Trophoblast cell (in vitro differentiated cells and primary cell): ENCODE results near the gene MCRIP2.

Experiments used
- DNase-seq, 2 donors: peaks; one replicate each; pipeline ENCODE4 v3.0.0-alpha.2; 2016
- H2AFZ ChIP-seq: 2 replicates; pipeline ENCODE4 v1.6.1; 2013; ENCODE audit warnings: low read length, moderate library complexity, mild to moderate bottlenecking; ENCODE audit not compliant: insufficient read depth, poor library complexity
- H2AK5ac ChIP-seq: 2 replicates; pipeline ENCODE4 v1.6.1; 2013; ENCODE audit warnings: mild to moderate bottlenecking, low read length
- H2BK120ac ChIP-seq: 2 replicates; pipeline ENCODE4 v1.6.1; 2013; ENCODE audit warnings: low read length, mild to moderate bottlenecking, moderate library complexity; ENCODE audit not compliant: insufficient read depth, poor library complexity
- H2BK12ac ChIP-seq: 2 replicates; pipeline ENCODE4 v1.6.1; 2013; ENCODE audit warnings: mild to moderate bottlenecking, low read length, moderate library complexity
- H2BK5ac ChIP-seq: 2 replicates; pipeline ENCODE4 v1.6.1; 2013; ENCODE audit warnings: low read length, low read depth, moderate library complexity, mild to moderate bottlenecking; ENCODE audit not compliant: poor library complexity
- H3K14ac ChIP-seq: 2 replicates; pipeline ENCODE4 v1.6.1; 2013; ENCODE audit warnings: mild to moderate bottlenecking, low read length
- H3K18ac ChIP-seq: 2 replicates; pipeline ENCODE4 v1.6.1; 2013; ENCODE audit warnings: mild to moderate bottlenecking, low read length
- H3K23ac ChIP-seq: 2 replicates; pipeline ENCODE4 v1.6.1; 2013; ENCODE audit warnings: low read length
- H3K27ac ChIP-seq: 2 replicates; pipeline ENCODE4 v1.5.1; 2013; ENCODE audit warnings: low read depth, mild to moderate bottlenecking, inconsistent platforms, low read length, moderate library complexity
- H3K27me3 ChIP-seq: 2 replicates; pipeline ENCODE4 v1.6.1; 2013; ENCODE audit warnings: inconsistent platforms, mild to moderate bottlenecking, low read length, moderate library complexity; ENCODE audit not compliant: insufficient read depth
- H3K36me3 ChIP-seq, 2 experiments: 1 replicate in 1 of 2; 2 replicates in 1 of 2; pipeline ENCODE4 v1.6.1; 2013; ENCODE audit warnings: low read length in 2 of 2, mild to moderate bottlenecking in 2 of 2, moderate library complexity in 1 of 2; ENCODE audit not compliant: insufficient read depth in 2 of 2, control insufficient read depth in 1 of 2
- H3K4ac ChIP-seq: 2 replicates; pipeline ENCODE4 v1.6.1; 2013; ENCODE audit warnings: low read depth, mild to moderate bottlenecking, low read length, moderate library complexity
- H3K4me1 ChIP-seq, 2 experiments: 1 replicate in 1 of 2; 2 replicates in 1 of 2; pipeline ENCODE4 v1.6.1; 2013; ENCODE audit warnings: low read length in 2 of 2, mild to moderate bottlenecking in 2 of 2, moderate library complexity in 1 of 2; ENCODE audit not compliant: insufficient read depth in 2 of 2, control insufficient read depth in 1 of 2
- H3K4me2 ChIP-seq: 2 replicates; pipeline ENCODE4 v1.6.1; 2013; ENCODE audit warnings: inconsistent platforms, mild to moderate bottlenecking, low read length, moderate library complexity
- H3K4me3 ChIP-seq: 2 replicates; pipeline ENCODE4 v1.5.1; 2013; ENCODE audit warnings: mild to moderate bottlenecking, low read depth, low read length, inconsistent platforms
- H3K79me1 ChIP-seq: one replicate; pipeline ENCODE4 v1.6.1; 2013; ENCODE audit warnings: low read length
- H3K79me2 ChIP-seq: 2 replicates; pipeline ENCODE4 v1.6.1; 2013; ENCODE audit warnings: low read length, mild to moderate bottlenecking; ENCODE audit not compliant: control insufficient read depth, insufficient read depth, poor library complexity
- H3K9ac ChIP-seq: 2 replicates; pipeline ENCODE4 v1.6.1; 2013; ENCODE audit warnings: mild to moderate bottlenecking, low read length
- H3K9me3 ChIP-seq: 2 replicates; pipeline ENCODE4 v1.6.1; 2013; ENCODE audit warnings: low read depth, mild to moderate bottlenecking, control low read depth, inconsistent platforms, low read length; ENCODE audit not compliant: insufficient read depth
- H4K12ac ChIP-seq: 2 replicates; pipeline ENCODE4 v1.6.1; 2013; ENCODE audit warnings: low read depth, mild to moderate bottlenecking, low read length, moderate library complexity
- H4K8ac ChIP-seq: 2 replicates; pipeline ENCODE4 v1.6.1; 2013; ENCODE audit warnings: low read depth, mild to moderate bottlenecking, low read length, moderate library complexity
- H4K91ac ChIP-seq: one replicate; pipeline ENCODE4 v1.6.1; 2013; ENCODE audit warnings: low read depth, mild to moderate bottlenecking, low read length, moderate library complexity
- WGBS: extraction: QIAGEN DNeasy Blood & Tissue Kit; methylation state at CpG from one replicate; pipeline ENCODE4 v1.1.7; 2013; ENCODE audit warnings: missing lambda C conversion rate; ENCODE audit not compliant: insufficient read length, insufficient coverage; ENCODE audit errors: extremely low coverage; 5-methylcytosine and 5-hydroxymethylcytosine counted together

MCRIP2 gene

GRCh38 chr16:624526-625070 is 17.0 kb upstream of the MCRIP2 start:
- no peak overlapping the region for H2AFZ ChIP-seq
- H3K18ac ChIP-seq: no peak overlapping the region
- H3K4me3 ChIP-seq: no peak overlapping the region
- peaks cover 3% of the 10 kb centered on the region for H3K9me3 ChIP-seq
- no peak overlapping the region for H2BK120ac ChIP-seq
- peak; percentile 66 to 70 for DNase-seq
- peaks cover 32 to 38% of the 10 kb centered on the region in 2 experiments for H3K4me1 ChIP-seq
- H3K79me2 ChIP-seq: peaks cover 8% of the 10 kb centered on the region
- H2AK5ac ChIP-seq: no peak overlapping the region
- peaks cover 17% of the 10 kb centered on the region for H3K79me1 ChIP-seq
- no peak overlapping the region for H3K9ac ChIP-seq
- no peak overlapping the region for H3K27ac ChIP-seq
- no peak overlapping the region for H3K4me2 ChIP-seq
- no peak overlapping the region for H2BK12ac ChIP-seq
- H3K36me3 ChIP-seq: peaks cover 35 to 42% of the 10 kb centered on the region in 2 experiments
- no peak overlapping the region for H3K14ac ChIP-seq
- H2BK5ac ChIP-seq: no peak overlapping the region
- no peak overlapping the region for H4K8ac ChIP-seq
- WGBS: no CpG with 5 or more reads among the region's 10 CpGs
- no peak overlapping the region for H4K12ac ChIP-seq
- no peak overlapping the region for H3K4ac ChIP-seq
- H3K27me3 ChIP-seq: no peaks in the 10 kb centered on the region
- H3K23ac ChIP-seq: no peak overlapping the region
- H4K91ac ChIP-seq: no peak overlapping the region

- Histone ChIP-seq H3K79me1 (peaks cover 22% of the 10 kb centered on the region), H3K9me3 (peaks cover 3% of the 10 kb centered on the region)
- WGBS: no CpG with 5 or more reads among the region's 37 CpGs
Measured at GRCh38 chr16:625117-625976, 16.3 kb upstream of the MCRIP2 start.

GRCh38 chr16:625977-626765 is 15.5 kb upstream of the MCRIP2 start:
- no peak overlapping the region for H3K23ac ChIP-seq
- WGBS: no CpG with 5 or more reads among the region's 35 CpGs
- no peak overlapping the region for H3K18ac ChIP-seq
- H3K79me2 ChIP-seq: peaks cover 14% of the 10 kb centered on the region
- H4K12ac ChIP-seq: no peak overlapping the region
- peaks cover 45 to 51% of the 10 kb centered on the region in 2 experiments for H3K4me1 ChIP-seq
- no peak for DNase-seq
- H3K4me2 ChIP-seq: no peak overlapping the region
- no peak overlapping the region for H3K14ac ChIP-seq
- no peak overlapping the region for H2BK120ac ChIP-seq
- no peak overlapping the region for H2BK12ac ChIP-seq
- peaks cover 3% of the 10 kb centered on the region for H3K9me3 ChIP-seq
- no peak overlapping the region for H3K4ac ChIP-seq
- H3K27me3 ChIP-seq: no peaks in the 10 kb centered on the region
- H4K91ac ChIP-seq: no peak overlapping the region
- no peak overlapping the region for H3K9ac ChIP-seq
- peaks cover 29% of the 10 kb centered on the region for H3K79me1 ChIP-seq
- no peak overlapping the region for H2AFZ ChIP-seq
- no peak overlapping the region for H2BK5ac ChIP-seq
- peaks cover 32 to 40% of the 10 kb centered on the region in 2 experiments for H3K36me3 ChIP-seq
- no peak overlapping the region for H3K27ac ChIP-seq
- H2AK5ac ChIP-seq: no peak overlapping the region
- no peak overlapping the region for H3K4me3 ChIP-seq
- H4K8ac ChIP-seq: peak overlapping the region; percentile 43

More at GRCh38 chr16:625117-625976, 16.3 kb upstream of the MCRIP2 start:
- Histone ChIP-seq H2AK5ac (peak overlapping the region; percentile 12), H2BK12ac (no peak overlapping the region), H3K18ac (peak overlapping the region; percentile 11), H4K91ac (peak overlapping the region; percentile 6), H4K12ac (no peak overlapping the region), H3K9ac (no peak overlapping the region), H3K27me3 (no peaks in the 10 kb centered on the region), H3K14ac (no peak overlapping the region), H3K79me2 (peaks cover 12% of the 10 kb centered on the region), H3K4ac (no peak overlapping the region), H2AFZ (no peak overlapping the region), H3K23ac (no peak overlapping the region), H3K36me3 (peaks cover 32 to 42% of the 10 kb centered on the region in 2 experiments), H4K8ac (no peak overlapping the region), H3K4me1 (peaks cover 38 to 44% of the 10 kb centered on the region in 2 experiments), H2BK5ac (no peak overlapping the region), H3K4me3 (no peak overlapping the region), H3K4me2 (no peak overlapping the region), H3K27ac (no peak overlapping the region), H2BK120ac (no peak overlapping the region)
- DNase-seq: no peak

GRCh38 chr16:626787-627453 is 14.7 kb upstream of the MCRIP2 start:
- Histone ChIP-seq H2BK120ac (no peak overlapping the region), H3K79me1 (peaks cover 30% of the 10 kb centered on the region), H4K12ac (no peak overlapping the region), H3K4me1 (peaks cover 44 to 50% of the 10 kb centered on the region in 2 experiments), H3K79me2 (peaks cover 15% of the 10 kb centered on the region), H3K4me3 (no peak overlapping the region), H2BK12ac (no peak overlapping the region), H4K91ac (no peak overlapping the region), H3K27ac (no peak overlapping the region), H3K4ac (no peak overlapping the region), H3K4me2 (no peak overlapping the region), H3K18ac (peak overlapping the region; percentile 2), H4K8ac (no peak overlapping the region), H3K9me3 (peaks cover 3% of the 10 kb centered on the region), H2AK5ac (no peak overlapping the region), H3K9ac (no peak overlapping the region), H3K23ac (no peak overlapping the region), H3K14ac (no peak overlapping the region), H2BK5ac (no peak overlapping the region), H2AFZ (no peak overlapping the region), H3K36me3 (peaks cover 30 to 39% of the 10 kb centered on the region in 2 experiments), H3K27me3 (no peaks in the 10 kb centered on the region)
- WGBS: no CpG with 5 or more reads among the region's 29 CpGs
- DNase-seq: peak; percentile 84 to 90
